Erythroblast (primary cell): Measurements from ENCODE around the gene SLC38A6.

Experiments
- GATA1 ChIP-seq: IDR thresholded peaks from 2 replicates; pipeline ENCODE4 v1.6.1; 2011; ENCODE audit warnings: low read depth, mild to moderate bottlenecking, control low read depth, low read length, moderate library complexity
- POLR2A ChIP-seq: IDR thresholded peaks from 2 replicates; pipeline ENCODE4 v1.6.1; 2011; ENCODE audit warnings: mild to moderate bottlenecking, low read length

GRCh38 chr14:60963761-60964160 is 17.3 kb upstream of the SLC38A6 start:
- no peak for TF ChIP-seq POLR2A
- no peak for TF ChIP-seq GATA1
